ENCODE data around the gene ANXA2R. TPM values are rescaled to one million over a fixed set of nuclear protein-coding genes. Genes with fewer than 3 reads are reported as not detected.

ANXA2R gene
- total and polyA plus RNA-seq, 9 of the 15 experiments (the other 6 are each of a cell fraction or from before 2014, with no cell fraction given): 2.1 to 4.8 (median 3.4) TPM

DNA sequence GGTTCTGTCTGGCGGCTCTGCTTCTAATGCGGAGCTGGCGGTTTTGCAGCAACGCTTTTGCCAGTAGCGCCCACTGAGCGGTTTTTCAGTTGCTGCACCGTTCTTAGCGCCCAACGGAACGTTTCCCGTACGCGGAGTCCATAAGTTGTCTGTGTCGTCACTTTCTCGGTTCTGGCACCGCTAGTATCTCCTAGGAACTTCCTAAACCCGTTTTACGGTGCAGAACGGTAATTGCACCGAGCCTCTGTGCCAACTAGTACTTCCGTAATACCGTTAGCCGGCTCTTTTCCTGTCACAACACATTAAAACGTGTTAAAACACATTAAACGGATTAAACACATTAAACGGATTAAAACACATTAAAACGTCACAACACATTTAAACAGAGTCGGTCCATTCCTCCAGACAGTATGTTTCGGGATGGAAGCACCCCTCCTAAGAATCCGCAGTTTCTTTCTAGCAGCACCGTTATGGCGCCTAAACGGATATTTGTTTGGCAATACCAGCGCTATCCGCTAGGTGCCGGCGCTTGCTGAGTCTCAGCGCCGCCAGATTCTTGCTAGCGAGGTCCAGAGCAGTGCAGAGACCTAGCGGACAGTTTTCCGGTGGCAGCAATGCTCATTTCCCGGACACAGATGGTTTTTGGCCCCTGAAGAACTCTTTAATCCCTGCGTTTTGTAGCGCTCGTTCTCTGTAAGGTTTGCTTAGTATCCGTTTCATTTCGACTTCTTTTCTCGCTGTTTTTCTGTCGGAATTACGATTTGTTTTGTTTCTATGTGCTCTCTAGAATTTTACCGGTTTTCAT is 45.4 kb downstream of the ANXA2R start (continued):
- TF ChIP-seq MAZ (CRISPR knock-in tag; conservative IDR thresholded peaks at IDR 0.05 in 1 of 2, IDR thresholded peaks at IDR 0.05 in 1 of 2) (peak in 1 of 2 experiments; percentile 76; a peak in 1 of 4 replicates), ZFP36 (IDR thresholded peaks at IDR 0.05; ENCODE audit: low read depth, low read length, partially characterized antibody) (no peak)
- TF ChIP-seq, protein P1, sequence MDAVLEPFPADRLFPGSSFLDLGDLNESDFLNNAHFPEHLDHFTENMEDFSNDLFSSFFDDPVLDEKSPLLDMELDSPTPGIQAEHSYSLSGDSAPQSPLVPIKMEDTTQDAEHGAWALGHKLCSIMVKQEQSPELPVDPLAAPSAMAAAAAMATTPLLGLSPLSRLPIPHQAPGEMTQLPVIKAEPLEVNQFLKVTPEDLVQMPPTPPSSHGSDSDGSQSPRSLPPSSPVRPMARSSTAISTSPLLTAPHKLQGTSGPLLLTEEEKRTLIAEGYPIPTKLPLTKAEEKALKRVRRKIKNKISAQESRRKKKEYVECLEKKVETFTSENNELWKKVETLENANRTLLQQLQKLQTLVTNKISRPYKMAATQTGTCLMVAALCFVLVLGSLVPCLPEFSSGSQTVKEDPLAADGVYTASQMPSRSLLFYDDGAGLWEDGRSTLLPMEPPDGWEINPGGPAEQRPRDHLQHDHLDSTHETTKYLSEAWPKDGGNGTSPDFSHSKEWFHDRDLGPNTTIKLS (IDR thresholded peaks at IDR 0.05; ENCODE audit: borderline replicate concordance, low read depth): peak; percentile 52; the same call in 1 of the 2 replicates

DNA sequence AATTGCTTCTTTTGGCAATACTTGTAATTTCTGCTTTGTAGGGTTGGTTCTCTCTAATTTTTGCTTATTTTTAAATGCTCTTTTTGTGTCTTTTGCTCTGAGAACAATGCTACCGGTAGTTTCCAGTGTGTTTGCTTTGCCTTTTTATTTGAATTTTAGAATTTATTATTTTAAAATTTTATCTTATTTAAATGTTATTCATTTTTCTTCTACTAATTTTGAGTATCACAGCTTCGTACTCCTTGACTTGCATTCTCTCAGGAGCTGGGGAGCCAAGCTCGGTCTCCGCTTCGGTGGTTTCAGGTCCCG is 45.9 kb downstream of the ANXA2R start:
- in situ Hi-C loops (cut with MboI) (no loop called here), intact Hi-C loops (cut with micrococcal nuclease) (loop anchor here (5.0 kb wide), 1 partner anchor 82 kb away; no protein-coding TSS in a partner anchor)
- H3K4me1 ChIP-seq (replicated peaks in 1 of 2; ENCODE audit: control insufficient read depth in 2 of 2, insufficient read depth in 2 of 2, low read length in 2 of 2): peaks cover 6 to 26% of the 10 kb centered on the region in 2 experiments; a peak in 4 of 5 replicates
- H3K4me2 ChIP-seq (ENCODE audit: insufficient read depth, low read length): peak overlapping the region; percentile 87
- H3K9me1 ChIP-seq (ENCODE audit: control insufficient read depth, insufficient read depth, low read length): no peaks in the 10 kb centered on the region
- H4K20me1 ChIP-seq (replicated peaks; ENCODE audit: control insufficient read depth, insufficient read depth, low read length): no peaks in the 10 kb centered on the region
- no TSS peak for BruUV-seq (replicated peaks)
- H3K9ac ChIP-seq (ENCODE audit: insufficient read depth in 1 of 2, low read depth in 2 of 2, low read length in 2 of 2): peak overlapping the region; percentile 82 to 93
- POLR2A ChIA-PET: interaction anchor here (0.9 to 1.9 kb wide), 12 partner anchors 10 to 127 kb away, joined by 3 to 19 read pairs (median 4); partner anchors contain the start of gene ZNF131
- no peaks in the 10 kb centered on the region for H3K27me3 ChIP-seq (ENCODE audit: control insufficient read depth in 2 of 2, insufficient read depth in 2 of 2, low read length in 2 of 2)
- ATAC-seq (no peak), DNase-seq (ENCODE audit: extremely low read depth in 1 of 4, low spot score in 3 of 4) (no peak), FAIRE-seq (no peak)
- H3K79me2 ChIP-seq (ENCODE audit: control insufficient read depth, insufficient read depth, low read length): peaks cover 29% of the 10 kb centered on the region
- peak overlapping the region; percentile 80 for H3K27ac ChIP-seq (ENCODE audit: extremely low read depth, low read depth, low read length)
- peaks cover 5% of the 10 kb centered on the region for H3K9me3 ChIP-seq (replicated peaks; ENCODE audit: control insufficient read depth, insufficient read depth, low read depth, low read length)
- 15% methylated on average over 6 of the region's 6 CpGs for WGBS (ENCODE audit: insufficient coverage, low coverage, missing lambda C conversion rate)
- peak overlapping the region; percentile 43 for H3K4me3 ChIP-seq
- peak overlapping the region; percentile 90 for H2AFZ ChIP-seq (ENCODE audit: low read depth, low read length)
- CTCF ChIA-PET (ENCODE audit: low intra/inter-chr PET ratio): interaction anchor here (1.2 to 1.5 kb wide), 3 partner anchors 44 to 85 kb away, joined by 3 to 6 read pairs (median 4); partner anchors contain the start of gene ANXA2R
- H3K36me3 ChIP-seq (ENCODE audit: control insufficient read depth, insufficient read depth, low read length): no peaks in the 10 kb centered on the region
- TF ChIP-seq SMAD4 (CRISPR knock-in tag; conservative IDR thresholded peaks at IDR 0.05) (no peak), U2AF2 (optimal IDR thresholded peaks at IDR 0.05; ENCODE audit: low read depth, low read length) (no peak), MCM2 (IDR thresholded peaks at IDR 0.05; ENCODE audit: low read depth) (no peak), RHOXF2B (CRISPR knock-in tag; conservative IDR thresholded peaks at IDR 0.05) (no peak), HCFC1 (IDR thresholded peaks at IDR 0.05; ENCODE audit: low read depth, low read length) (no peak), RBM39 (optimal IDR thresholded peaks at IDR 0.05; ENCODE audit: low read depth, low read length) (no peak)
- TF ChIP-seq, protein P2, sequence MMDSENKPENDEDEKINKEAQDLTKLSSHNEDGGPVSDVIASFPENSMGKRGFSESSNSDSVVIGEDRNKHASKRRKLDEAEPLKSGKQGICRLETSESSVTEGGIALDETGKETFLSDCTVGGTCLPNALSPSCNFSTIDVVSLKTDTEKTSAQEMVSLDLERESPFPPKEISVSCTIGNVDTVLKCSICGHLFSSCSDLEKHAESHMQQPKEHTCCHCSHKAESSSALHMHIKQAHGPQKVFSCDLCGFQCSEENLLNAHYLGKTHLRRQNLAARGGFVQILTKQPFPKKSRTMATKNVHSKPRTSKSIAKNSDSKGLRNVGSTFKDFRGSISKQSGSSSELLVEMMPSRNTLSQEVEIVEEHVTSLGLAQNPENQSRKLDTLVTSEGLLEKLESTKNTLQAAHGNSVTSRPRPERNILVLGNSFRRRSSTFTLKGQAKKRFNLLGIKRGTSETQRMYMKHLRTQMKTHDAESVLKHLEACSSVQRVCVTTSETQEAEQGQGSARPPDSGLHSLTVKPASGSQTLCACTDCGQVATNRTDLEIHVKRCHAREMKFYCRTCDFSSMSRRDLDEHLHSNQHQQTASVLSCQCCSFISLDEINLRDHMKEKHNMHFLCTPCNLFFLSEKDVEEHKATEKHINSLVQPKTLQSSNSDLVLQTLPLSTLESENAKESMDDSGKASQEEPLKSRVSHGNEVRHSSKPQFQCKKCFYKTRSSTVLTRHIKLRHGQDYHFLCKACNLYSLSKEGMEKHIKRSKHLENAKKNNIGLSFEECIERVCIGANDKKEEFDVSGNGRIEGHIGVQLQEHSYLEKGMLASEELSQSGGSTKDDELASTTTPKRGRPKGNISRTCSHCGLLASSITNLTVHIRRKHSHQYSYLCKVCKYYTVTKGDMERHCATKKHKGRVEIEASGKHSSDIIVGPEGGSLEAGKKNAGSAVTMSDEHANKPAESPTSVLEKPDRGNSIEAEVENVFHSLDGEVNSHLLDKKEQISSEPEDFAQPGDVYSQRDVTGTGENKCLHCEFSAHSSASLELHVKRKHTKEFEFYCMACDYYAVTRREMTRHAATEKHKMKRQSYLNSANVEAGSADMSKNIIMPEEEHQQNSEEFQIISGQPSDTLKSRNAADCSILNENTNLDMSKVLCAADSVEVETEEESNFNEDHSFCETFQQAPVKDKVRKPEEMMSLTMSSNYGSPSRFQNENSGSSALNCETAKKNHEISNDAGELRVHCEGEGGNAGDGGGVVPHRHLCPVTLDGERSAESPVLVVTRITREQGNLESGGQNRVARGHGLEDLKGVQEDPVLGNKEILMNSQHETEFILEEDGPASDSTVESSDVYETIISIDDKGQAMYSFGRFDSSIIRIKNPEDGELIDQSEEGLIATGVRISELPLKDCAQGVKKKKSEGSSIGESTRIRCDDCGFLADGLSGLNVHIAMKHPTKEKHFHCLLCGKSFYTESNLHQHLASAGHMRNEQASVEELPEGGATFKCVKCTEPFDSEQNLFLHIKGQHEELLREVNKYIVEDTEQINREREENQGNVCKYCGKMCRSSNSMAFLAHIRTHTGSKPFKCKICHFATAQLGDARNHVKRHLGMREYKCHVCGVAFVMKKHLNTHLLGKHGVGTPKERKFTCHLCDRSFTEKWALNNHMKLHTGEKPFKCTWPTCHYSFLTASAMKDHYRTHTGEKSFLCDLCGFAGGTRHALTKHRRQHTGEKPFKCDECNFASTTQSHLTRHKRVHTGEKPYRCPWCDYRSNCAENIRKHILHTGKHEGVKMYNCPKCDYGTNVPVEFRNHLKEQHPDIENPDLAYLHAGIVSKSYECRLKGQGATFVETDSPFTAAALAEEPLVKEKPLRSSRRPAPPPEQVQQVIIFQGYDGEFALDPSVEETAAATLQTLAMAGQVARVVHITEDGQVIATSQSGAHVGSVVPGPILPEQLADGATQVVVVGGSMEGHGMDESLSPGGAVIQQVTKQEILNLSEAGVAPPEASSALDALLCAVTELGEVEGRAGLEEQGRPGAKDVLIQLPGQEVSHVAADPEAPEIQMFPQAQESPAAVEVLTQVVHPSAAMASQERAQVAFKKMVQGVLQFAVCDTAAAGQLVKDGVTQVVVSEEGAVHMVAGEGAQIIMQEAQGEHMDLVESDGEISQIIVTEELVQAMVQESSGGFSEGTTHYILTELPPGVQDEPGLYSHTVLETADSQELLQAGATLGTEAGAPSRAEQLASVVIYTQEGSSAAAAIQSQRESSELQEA (IDR thresholded peaks at IDR 0.05; ENCODE audit: low read depth): no peak

Data from K562 (cell line).